GM12878 (cell line): ENCODE measurements around the gene RCE1. TPM values are rescaled to one million over a fixed set of nuclear protein-coding genes. Genes with fewer than 3 reads are reported as not detected.

Experiments
- ATAC-seq: fragments of 200-7000 bp; cut with Tn5 transposase; 3 replicates; pipeline ENCODE4 v1.9.1; 2020; ENCODE audit warnings: mild to moderate bottlenecking, moderate library complexity
- BruUV-seq: library from RNA; stranded (reverse); fragments of 400-500 nt; replicated peaks from 2 replicates; lab custom pipeline; 2021; lab: Mats Ljungman, UMichigan
- CTCF ChIA-PET: fragments of 300-600 bp; sonication (Branson Sonifier 250); formaldehyde crosslinking; extraction: SDS; loops from one replicate; lab custom pipeline; 2021; ENCODE audit warnings: inconsistent platforms; lab: Yijun Ruan, JAX
- POLR2A ChIA-PET: fragments of 350-600 bp; formaldehyde crosslinking; extraction: SDS; loops from one replicate; lab custom pipeline; 2021; ENCODE audit warnings: inconsistent platforms; lab: Charles Lee
- RAD21 ChIA-PET: fragments of 300-600 bp; sonication (Branson Sonifier 250); formaldehyde crosslinking; loops from one replicate; lab custom pipeline; 2023; ENCODE audit warnings: antibody characterized with exemption; ENCODE audit not compliant: unreplicated experiment; lab: Charles Lee
- SMC1A ChIA-PET: fragments of 300-600 bp; sonication (Branson Sonifier 250); formaldehyde crosslinking; loops from one replicate; lab custom pipeline; 2023; ENCODE audit not compliant: unreplicated experiment, uncharacterized antibody; lab: Charles Lee
- DNase-seq: peaks from one replicate; pipeline ENCODE4 v3.0.0-alpha.2; 2011; ENCODE audit warnings: low read depth, low spot score
- FAIRE-seq: peaks from 3 replicates; lab custom pipeline; 2011; peaks lifted over from hg19 to GRCh38; lab: Jason Lieb, UNC
- H2AFZ ChIP-seq: 2 replicates; pipeline ENCODE4 v1.6.0; 2011; ENCODE audit warnings: low read depth, low read length, control low read depth; ENCODE audit not compliant: control insufficient read depth
- H3K27ac ChIP-seq: 2 replicates; pipeline ENCODE4 v1.5.1; 2011; ENCODE audit warnings: control low read depth; ENCODE audit not compliant: control insufficient read depth, insufficient read depth
- H3K27me3 ChIP-seq, 2 experiments: replicated peaks in 1 of 2; 2 replicates each; pipeline versions ENCODE4 v1.6.0 to v1.6.1; 2011; ENCODE audit warnings: low read length in 1 of 2; ENCODE audit not compliant: control insufficient read depth in 2 of 2, insufficient read depth in 2 of 2
- H3K36me3 ChIP-seq, 2 experiments: 2 replicates each; pipeline ENCODE4 v1.5.1; 2011; ENCODE audit warnings: low read length in 1 of 2; ENCODE audit not compliant: control insufficient read depth in 2 of 2, insufficient read depth in 2 of 2
- H3K4me1 ChIP-seq: 2 replicates; pipeline ENCODE4 v1.6.1; 2011; ENCODE audit warnings: mild to moderate bottlenecking, low read length, moderate library complexity, mixed read lengths; ENCODE audit not compliant: control insufficient read depth, insufficient read depth
- H3K4me2 ChIP-seq: 2 replicates; pipeline ENCODE4 v1.6.0; 2011; ENCODE audit warnings: control low read depth; ENCODE audit not compliant: control insufficient read depth, insufficient read depth
- H3K4me3 ChIP-seq: fragments of 200-600 bp; sonication (generic); 2 replicates; pipeline ENCODE4 v1.5.1; 2016
- H3K79me2 ChIP-seq: 2 replicates; pipeline ENCODE4 v1.6.0; 2011; ENCODE audit warnings: low read length; ENCODE audit not compliant: control insufficient read depth, insufficient read depth
- H3K9ac ChIP-seq: 2 replicates; pipeline ENCODE4 v1.8.0; 2011; ENCODE audit warnings: low read length, control low read depth, mixed read lengths; ENCODE audit not compliant: control insufficient read depth, insufficient read depth
- H3K9me3 ChIP-seq: replicated peaks from 3 replicates; pipeline ENCODE4 v1.5.1; 2011; ENCODE audit warnings: mild to moderate bottlenecking, low read length; ENCODE audit not compliant: control insufficient read depth, insufficient read depth
- H4K20me1 ChIP-seq: 2 replicates; pipeline ENCODE4 v1.6.0; 2011; ENCODE audit not compliant: control insufficient read depth, insufficient read depth
- ETV6 ChIP-seq, 2 experiments: fragments of 450-650 bp in 1 of 2; IDR thresholded peaks in 1 of 2; conservative IDR thresholded peaks in 1 of 2; 2 replicates each; pipeline ENCODE4 v1.6.1; 2014; ENCODE audit warnings: antibody characterized with exemption in 1 of 2, borderline replicate concordance in 1 of 2, low read depth in 1 of 2, mild to moderate bottlenecking in 1 of 2, moderate library complexity in 1 of 2
- HDGF ChIP-seq: fragments of 450-650 bp; IDR thresholded peaks from 2 replicates; pipeline ENCODE4 v1.6.1; 2016; ENCODE audit warnings: antibody characterized with exemption
- NR2C1 ChIP-seq: fragments of 450-650 bp; IDR thresholded peaks from 2 replicates; pipeline ENCODE4 v1.6.1; 2017; ENCODE audit warnings: antibody characterized with exemption, mild to moderate bottlenecking, moderate library complexity
- PML ChIP-seq: IDR thresholded peaks from 2 replicates; pipeline ENCODE4 v1.6.1; 2012; ENCODE audit warnings: low read length, inconsistent platforms
- SMAD1 ChIP-seq: fragments of 450-650 bp; IDR thresholded peaks from 2 replicates; pipeline ENCODE4 v1.6.1; 2018; ENCODE audit warnings: mild to moderate bottlenecking, low read depth; ENCODE audit not compliant: partially characterized antibody
- ZNF384 ChIP-seq: IDR thresholded peaks from 2 replicates; pipeline ENCODE4 v1.6.1; 2012; ENCODE audit warnings: low read depth, mild to moderate bottlenecking, low read length, improper control_type of control experiment, borderline replicate concordance
- WGBS: methylation state at CpG from one replicate; pipeline ENCODE4 v1.1.6; 2016; ENCODE audit warnings: low lambda C conversion rate; ENCODE audit not compliant: insufficient replicate concordance, insufficient coverage; ENCODE audit errors: missing lambda C conversion rate; 5-methylcytosine and 5-hydroxymethylcytosine counted together
- in situ Hi-C: fragments of 300-500 bp; cut with MboI; formaldehyde crosslinking; loops from 9 replicates; pipeline ENCODE4 v1.14.3; 2018; ENCODE audit warnings: mixed read lengths
- intact Hi-C: fragments of 100-400 bp; cut with micrococcal nuclease; formaldehyde crosslinking; loops from one replicate; pipeline ENCODE4 v1.14.2; 2022; ENCODE audit not compliant: unreplicated experiment
- polyA plus RNA-seq, 11 experiments: library from polyadenylated mRNA; depleted of rRNA in 4 of 11; unstranded in 6 of 11; stranded (reverse) in 5 of 11; fragments of >200 nt; fragmentation: Nextera tagmentation in 4 of 11; fragmentation: Illumina TruSeq in 1 of 11; extraction: Ambion mirVana in 4 of 11; extraction: Trizol in 1 of 11; gene quantifications; 1 replicate in 1 of 11; 2 replicates in 10 of 11; pipeline versions ENCODE4 v1.2.1 to v1.2.3, GENCODE V29; 2011 to 2016; ENCODE audit warnings: inconsistent platforms in 2 of 11, missing spikeins in 2 of 11, low read depth in 1 of 11
- total RNA-seq, 4 experiments: library from RNA; depleted of rRNA in 3 of 4; stranded (reverse); fragments of >200 nt in 3 of 4; fragmentation: Illumina TruSeq in 1 of 4; extraction: Trizol in 1 of 4; gene quantifications; 2 replicates each; pipeline versions ENCODE4 v1.2.1 to v1.2.3, GENCODE V29; 2013 to 2021
- TF ChIP-seq, protein P1 (sequence below): IDR thresholded peaks from 2 replicates; pipeline ENCODE4 v1.6.1; 2012; ENCODE audit warnings: mild to moderate bottlenecking, low read depth, low read length
- TF ChIP-seq, protein P2 (sequence below): fragments of 450-650 bp; IDR thresholded peaks from 2 replicates; pipeline ENCODE4 v1.6.1; 2016; ENCODE audit warnings: mild to moderate bottlenecking
- TF ChIP-seq, protein P3 (sequence below): fragments of 450-650 bp; formaldehyde crosslinking; IDR thresholded peaks from 2 replicates; pipeline ENCODE4 v1.4.0; 2022; ENCODE audit warnings: mild to moderate bottlenecking, moderate library complexity
- TF ChIP-seq, protein P4 (sequence below): fragments of 450-650 bp; IDR thresholded peaks from 2 replicates; pipeline ENCODE4 v1.6.1; 2018; ENCODE audit warnings: borderline replicate concordance, mild to moderate bottlenecking; ENCODE audit not compliant: partially characterized antibody

RCE1 gene
- total and polyA plus RNA-seq, 10 of the 15 experiments (the other 5 are each of a cell fraction or from before 2014, with no cell fraction given): 0.79 to 32.9 (median 16.4) TPM

DNA sequence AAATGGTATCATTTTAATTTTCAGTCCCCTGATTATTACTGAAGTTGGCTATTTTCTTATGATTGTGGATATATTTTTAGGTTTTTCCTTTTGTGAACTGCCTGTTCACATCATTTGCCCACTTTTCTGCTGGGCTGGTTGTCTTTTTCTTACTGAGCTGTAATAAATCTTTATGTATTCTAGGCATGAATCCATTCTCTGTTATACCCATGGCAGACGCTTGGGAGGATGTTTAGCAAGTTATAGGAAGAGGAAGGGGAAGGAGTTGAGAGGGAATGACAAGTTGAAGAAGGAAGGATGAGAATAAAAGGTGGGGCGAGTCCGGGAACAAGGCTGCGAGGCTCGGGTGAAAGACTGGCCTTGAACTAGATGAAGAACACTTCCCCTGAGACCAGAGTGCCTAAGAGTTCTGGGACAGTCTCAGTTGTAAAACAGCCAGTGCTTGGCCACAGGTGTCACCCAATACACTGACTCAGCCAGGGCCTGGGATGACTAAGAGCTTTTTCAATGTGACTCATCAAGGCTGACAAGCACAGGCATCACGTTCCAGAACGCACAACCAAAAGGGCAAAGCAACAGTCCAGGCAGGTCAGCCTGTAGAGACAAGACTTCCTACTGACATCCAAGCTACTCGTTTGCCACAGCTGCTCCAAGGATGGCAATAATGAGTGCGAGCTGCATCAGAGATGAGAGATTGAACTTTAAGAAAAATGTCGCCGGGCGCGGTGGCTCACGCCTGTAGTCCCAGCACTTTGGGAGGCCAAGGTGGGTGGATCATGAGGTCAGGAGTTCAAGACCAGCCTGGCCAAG, 48.8 kb downstream of the RCE1 start (continued):
- TF ChIP-seq, protein P1, sequence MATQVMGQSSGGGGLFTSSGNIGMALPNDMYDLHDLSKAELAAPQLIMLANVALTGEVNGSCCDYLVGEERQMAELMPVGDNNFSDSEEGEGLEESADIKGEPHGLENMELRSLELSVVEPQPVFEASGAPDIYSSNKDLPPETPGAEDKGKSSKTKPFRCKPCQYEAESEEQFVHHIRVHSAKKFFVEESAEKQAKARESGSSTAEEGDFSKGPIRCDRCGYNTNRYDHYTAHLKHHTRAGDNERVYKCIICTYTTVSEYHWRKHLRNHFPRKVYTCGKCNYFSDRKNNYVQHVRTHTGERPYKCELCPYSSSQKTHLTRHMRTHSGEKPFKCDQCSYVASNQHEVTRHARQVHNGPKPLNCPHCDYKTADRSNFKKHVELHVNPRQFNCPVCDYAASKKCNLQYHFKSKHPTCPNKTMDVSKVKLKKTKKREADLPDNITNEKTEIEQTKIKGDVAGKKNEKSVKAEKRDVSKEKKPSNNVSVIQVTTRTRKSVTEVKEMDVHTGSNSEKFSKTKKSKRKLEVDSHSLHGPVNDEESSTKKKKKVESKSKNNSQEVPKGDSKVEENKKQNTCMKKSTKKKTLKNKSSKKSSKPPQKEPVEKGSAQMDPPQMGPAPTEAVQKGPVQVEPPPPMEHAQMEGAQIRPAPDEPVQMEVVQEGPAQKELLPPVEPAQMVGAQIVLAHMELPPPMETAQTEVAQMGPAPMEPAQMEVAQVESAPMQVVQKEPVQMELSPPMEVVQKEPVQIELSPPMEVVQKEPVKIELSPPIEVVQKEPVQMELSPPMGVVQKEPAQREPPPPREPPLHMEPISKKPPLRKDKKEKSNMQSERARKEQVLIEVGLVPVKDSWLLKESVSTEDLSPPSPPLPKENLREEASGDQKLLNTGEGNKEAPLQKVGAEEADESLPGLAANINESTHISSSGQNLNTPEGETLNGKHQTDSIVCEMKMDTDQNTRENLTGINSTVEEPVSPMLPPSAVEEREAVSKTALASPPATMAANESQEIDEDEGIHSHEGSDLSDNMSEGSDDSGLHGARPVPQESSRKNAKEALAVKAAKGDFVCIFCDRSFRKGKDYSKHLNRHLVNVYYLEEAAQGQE: no peak

DNA sequence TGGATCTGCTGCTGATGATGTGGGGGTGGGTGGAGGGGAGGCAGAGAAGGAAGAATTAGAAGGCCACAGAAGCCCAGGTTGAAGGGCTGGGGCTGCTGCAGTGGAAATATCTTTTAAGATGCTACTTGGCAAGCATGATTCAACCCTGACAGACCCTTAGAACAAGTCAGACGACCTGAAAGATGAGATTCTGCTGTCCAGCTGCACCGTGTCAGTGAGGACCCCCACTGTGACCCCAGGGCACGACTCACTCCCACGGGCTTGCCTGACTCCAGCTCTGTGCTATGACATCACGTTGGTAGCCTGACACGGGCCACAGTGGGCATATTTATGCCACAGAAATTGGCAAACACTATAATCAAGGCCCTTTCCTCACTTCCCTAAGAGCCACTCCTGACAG, 49.7 kb downstream of the RCE1 start:
- DNase-seq (no peak), FAIRE-seq (no peak), ATAC-seq (no peak)
- POLR2A ChIA-PET: no interaction called here
- Histone ChIP-seq H3K36me3 (no peaks in the 10 kb centered on the region), H3K27me3 (peaks cover 0 to 2% of the 10 kb centered on the region in 2 experiments; a peak in 2 of 4 replicates), H2AFZ (no peak overlapping the region), H4K20me1 (no peaks in the 10 kb centered on the region), H3K9ac (no peak overlapping the region), H3K4me1 (peaks cover 15% of the 10 kb centered on the region), H3K4me3 (no peak overlapping the region), H3K9me3 (no peaks in the 10 kb centered on the region; the same call in 1 of the 3 replicates), H3K79me2 (no peaks in the 10 kb centered on the region), H3K27ac (no peak overlapping the region), H3K4me2 (no peak overlapping the region)
- no TSS peak for BruUV-seq
- SMC1A ChIA-PET: no interaction called here
- CTCF ChIA-PET: interaction anchor here (1.2 kb wide), 1 partner anchor 9 kb away, joined by 3 read pairs; no protein-coding TSS in a partner anchor
- TF ChIP-seq, protein P2, sequence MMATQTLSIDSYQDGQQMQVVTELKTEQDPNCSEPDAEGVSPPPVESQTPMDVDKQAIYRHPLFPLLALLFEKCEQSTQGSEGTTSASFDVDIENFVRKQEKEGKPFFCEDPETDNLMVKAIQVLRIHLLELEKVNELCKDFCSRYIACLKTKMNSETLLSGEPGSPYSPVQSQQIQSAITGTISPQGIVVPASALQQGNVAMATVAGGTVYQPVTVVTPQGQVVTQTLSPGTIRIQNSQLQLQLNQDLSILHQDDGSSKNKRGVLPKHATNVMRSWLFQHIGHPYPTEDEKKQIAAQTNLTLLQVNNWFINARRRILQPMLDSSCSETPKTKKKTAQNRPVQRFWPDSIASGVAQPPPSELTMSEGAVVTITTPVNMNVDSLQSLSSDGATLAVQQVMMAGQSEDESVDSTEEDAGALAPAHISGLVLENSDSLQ: no peak
- TF ChIP-seq SMAD1: no peak
- no peak for TF ChIP-seq NR2C1
- TF ChIP-seq, protein P3, sequence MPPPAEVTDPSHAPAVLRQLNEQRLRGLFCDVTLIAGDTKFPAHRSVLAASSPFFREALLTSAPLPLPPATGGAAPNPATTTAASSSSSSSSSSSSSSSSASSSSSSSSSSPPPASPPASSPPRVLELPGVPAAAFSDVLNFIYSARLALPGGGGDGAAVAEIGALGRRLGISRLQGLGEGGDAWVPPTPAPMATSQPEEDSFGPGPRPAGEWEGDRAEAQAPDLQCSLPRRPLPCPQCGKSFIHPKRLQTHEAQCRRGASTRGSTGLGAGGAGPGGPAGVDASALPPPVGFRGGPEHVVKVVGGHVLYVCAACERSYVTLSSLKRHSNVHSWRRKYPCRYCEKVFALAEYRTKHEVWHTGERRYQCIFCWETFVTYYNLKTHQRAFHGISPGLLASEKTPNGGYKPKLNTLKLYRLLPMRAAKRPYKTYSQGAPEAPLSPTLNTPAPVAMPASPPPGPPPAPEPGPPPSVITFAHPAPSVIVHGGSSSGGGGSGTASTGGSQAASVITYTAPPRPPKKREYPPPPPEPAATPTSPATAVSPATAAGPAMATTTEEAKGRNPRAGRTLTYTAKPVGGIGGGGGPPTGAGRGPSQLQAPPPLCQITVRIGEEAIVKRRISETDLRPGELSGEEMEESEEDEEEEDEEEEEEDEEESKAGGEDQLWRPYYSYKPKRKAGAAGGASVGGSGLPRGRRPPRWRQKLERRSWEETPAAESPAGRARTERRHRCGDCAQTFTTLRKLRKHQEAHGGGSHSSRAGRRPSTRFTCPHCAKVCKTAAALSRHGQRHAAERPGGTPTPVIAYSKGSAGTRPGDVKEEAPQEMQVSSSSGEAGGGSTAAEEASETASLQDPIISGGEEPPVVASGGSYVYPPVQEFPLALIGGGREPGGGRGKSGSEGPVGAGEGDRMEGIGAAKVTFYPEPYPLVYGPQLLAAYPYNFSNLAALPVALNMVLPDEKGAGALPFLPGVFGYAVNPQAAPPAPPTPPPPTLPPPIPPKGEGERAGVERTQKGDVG (CRISPR knock-in tag): no peak
- TF ChIP-seq HDGF: no peak
- TF ChIP-seq, protein P4, sequence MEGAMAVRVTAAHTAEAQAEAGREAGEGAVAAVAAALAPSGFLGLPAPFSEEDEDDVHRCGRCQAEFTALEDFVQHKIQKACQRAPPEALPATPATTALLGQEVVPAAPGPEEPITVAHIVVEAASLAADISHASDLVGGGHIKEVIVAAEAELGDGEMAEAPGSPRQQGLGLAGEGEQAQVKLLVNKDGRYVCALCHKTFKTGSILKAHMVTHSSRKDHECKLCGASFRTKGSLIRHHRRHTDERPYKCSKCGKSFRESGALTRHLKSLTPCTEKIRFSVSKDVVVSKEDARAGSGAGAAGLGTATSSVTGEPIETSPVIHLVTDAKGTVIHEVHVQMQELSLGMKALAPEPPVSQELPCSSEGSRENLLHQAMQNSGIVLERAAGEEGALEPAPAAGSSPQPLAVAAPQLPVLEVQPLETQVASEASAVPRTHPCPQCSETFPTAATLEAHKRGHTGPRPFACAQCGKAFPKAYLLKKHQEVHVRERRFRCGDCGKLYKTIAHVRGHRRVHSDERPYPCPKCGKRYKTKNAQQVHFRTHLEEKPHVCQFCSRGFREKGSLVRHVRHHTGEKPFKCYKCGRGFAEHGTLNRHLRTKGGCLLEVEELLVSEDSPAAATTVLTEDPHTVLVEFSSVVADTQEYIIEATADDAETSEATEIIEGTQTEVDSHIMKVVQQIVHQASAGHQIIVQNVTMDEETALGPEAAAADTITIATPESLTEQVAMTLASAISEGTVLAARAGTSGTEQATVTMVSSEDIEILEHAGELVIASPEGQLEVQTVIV: no peak
- TF ChIP-seq ZNF384: no peak
- TF ChIP-seq ETV6 (conservative IDR thresholded peaks at IDR 0.05 in 1 of 2, IDR thresholded peaks at IDR 0.05 in 1 of 2; ENCODE audit: borderline replicate concordance in 1 of 2, low read depth in 1 of 2): no peak
- no peak for TF ChIP-seq PML
- in situ Hi-C loops (no loop called here), intact Hi-C loops (no loop called here)
- RAD21 ChIA-PET: interaction anchor here (1.2 kb wide), 1 partner anchor 197 kb away, joined by 3 read pairs; no protein-coding TSS in a partner anchor
- 79% methylated on average over 6 of the region's 6 CpGs for WGBS
